Measurements from ENCODE around the gene CBR1. TPM values are rescaled to one million over a fixed set of nuclear protein-coding genes. Genes with fewer than 3 reads are reported as not detected.

CBR1 gene
- polyA plus RNA-seq, 1 donor (not counting 4 experiments of a cell fraction or from before 2014, with no cell fraction given) = 207 TPM

GRCh38 chr21:36052860-36053714, 16.7 kb upstream of the CBR1 start:
- Histone ChIP-seq H4K20me1 (ENCODE audit: control insufficient read depth, extremely low read depth, insufficient read depth, low read length) (no peaks in the 10 kb centered on the region), H3K9me1 (ENCODE audit: control insufficient read depth, extremely low read depth, insufficient read depth, low read length) (no peaks in the 10 kb centered on the region), H3K36me3 (ENCODE audit: control insufficient read depth in 2 of 2, extremely low read depth in 1 of 2, insufficient read depth in 2 of 2, low read length in 2 of 2) (peaks cover 23 to 34% of the 10 kb centered on the region in 2 experiments), H3K9ac (ENCODE audit: control insufficient read depth, extremely low read depth, insufficient read depth, low read length) (peak overlapping the region; percentile 66), H2AFZ (ENCODE audit: control insufficient read depth, low read length) (peak overlapping the region; percentile 58), H3K4me1 (ENCODE audit: control insufficient read depth, extremely low read depth, insufficient read depth, low read length) (peaks cover 19% of the 10 kb centered on the region), H3K27me3 (ENCODE audit: control insufficient read depth, extremely low read depth, insufficient read depth, low read length) (no peaks in the 10 kb centered on the region), H3K79me2 (ENCODE audit: control insufficient read depth, insufficient read depth, low read length) (peaks cover 7% of the 10 kb centered on the region), H3K9me3 (ENCODE audit: control insufficient read depth, low read depth, low read length) (no peaks in the 10 kb centered on the region), H3K4me2 (ENCODE audit: control insufficient read depth, extremely low read depth, insufficient read depth, low read depth, low read length) (peak overlapping the region; percentile 72), H3K27ac (ENCODE audit: control insufficient read depth, insufficient read depth, low read length) (peak overlapping the region; percentile 95), H3K4me3 (ENCODE audit: control insufficient read depth in 2 of 3, extremely low read depth in 1 of 3, insufficient read depth in 2 of 3, low read depth in 1 of 3, low read length in 3 of 3) (peak overlapping the region in 2 of 3 experiments; percentile 30 to 48)
- TF ChIP-seq EZH2 (IDR thresholded peaks at IDR 0.05; ENCODE audit: low read length) (no peak), CTCF (optimal IDR thresholded peaks at IDR 0.05 in 1 of 3, IDR thresholded peaks at IDR 0.05 in 1 of 3, conservative IDR thresholded peaks at IDR 0.05 in 1 of 3; ENCODE audit: extremely low read depth in 1 of 3, insufficient read depth in 2 of 3, low read length in 3 of 3) (no peak)
- dilution Hi-C loops (cut with MboI; ENCODE audit: extremely low pct_ligation_motif_present, low sequenced_read_pairs) = no loop called here
- FAIRE-seq (peak; percentile 85), DNase-seq (ENCODE audit: low read depth, low spot score) (peak; percentile 62)

DNA sequence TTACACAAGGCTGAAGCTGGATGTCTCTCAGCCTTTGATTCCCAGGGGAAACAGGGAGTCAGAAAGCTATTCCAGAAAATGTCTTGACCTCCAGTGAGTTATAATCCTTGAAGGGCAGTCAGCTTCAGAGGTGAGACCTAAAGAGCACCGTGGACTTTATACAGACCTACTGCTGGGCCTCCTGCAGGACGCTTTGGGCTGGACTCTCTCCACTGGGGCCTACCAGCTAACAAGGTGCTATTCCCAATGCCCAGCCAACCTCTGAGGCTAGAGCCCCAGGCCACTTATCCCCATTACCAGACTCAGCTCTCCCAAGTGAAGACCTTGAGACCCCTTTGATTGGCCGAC, 16.1 kb upstream of the CBR1 start:
- Histone ChIP-seq H3K27ac (ENCODE audit: control insufficient read depth, insufficient read depth, low read length) (peak overlapping the region; percentile 95), H2AFZ (ENCODE audit: control insufficient read depth, low read length) (no peak overlapping the region), H3K4me1 (ENCODE audit: control insufficient read depth, extremely low read depth, insufficient read depth, low read length) (peaks cover 26% of the 10 kb centered on the region), H4K20me1 (ENCODE audit: control insufficient read depth, extremely low read depth, insufficient read depth, low read length) (no peaks in the 10 kb centered on the region), H3K4me2 (ENCODE audit: control insufficient read depth, extremely low read depth, insufficient read depth, low read depth, low read length) (peak overlapping the region; percentile 72), H3K9me3 (ENCODE audit: control insufficient read depth, low read depth, low read length) (no peaks in the 10 kb centered on the region), H3K36me3 (ENCODE audit: control insufficient read depth in 2 of 2, extremely low read depth in 1 of 2, insufficient read depth in 2 of 2, low read length in 2 of 2) (peaks cover 23 to 32% of the 10 kb centered on the region in 2 experiments), H3K27me3 (ENCODE audit: control insufficient read depth, extremely low read depth, insufficient read depth, low read length) (no peaks in the 10 kb centered on the region), H3K4me3 (ENCODE audit: control insufficient read depth in 2 of 3, extremely low read depth in 1 of 3, insufficient read depth in 2 of 3, low read depth in 1 of 3, low read length in 3 of 3) (no peak overlapping the region), H3K9me1 (ENCODE audit: control insufficient read depth, extremely low read depth, insufficient read depth, low read length) (no peaks in the 10 kb centered on the region), H3K79me2 (ENCODE audit: control insufficient read depth, insufficient read depth, low read length) (peaks cover 10% of the 10 kb centered on the region), H3K9ac (ENCODE audit: control insufficient read depth, extremely low read depth, insufficient read depth, low read length) (no peak overlapping the region)
- DNase-seq (ENCODE audit: low read depth, low spot score) (no peak), FAIRE-seq (no peak)
- TF ChIP-seq EZH2 (IDR thresholded peaks at IDR 0.05; ENCODE audit: low read length) = no peak
- TF ChIP-seq CTCF (optimal IDR thresholded peaks at IDR 0.05 in 1 of 3, IDR thresholded peaks at IDR 0.05 in 1 of 3, conservative IDR thresholded peaks at IDR 0.05 in 1 of 3; ENCODE audit: extremely low read depth in 1 of 3, insufficient read depth in 2 of 3, low read length in 3 of 3) = no peak
- dilution Hi-C loops (cut with MboI; ENCODE audit: extremely low pct_ligation_motif_present, low sequenced_read_pairs) = no loop called here

All from keratinocyte (primary cell).